Fibroblast of mammary gland (primary cell): Measurements from ENCODE around the gene TCP1.
"Not testable (repeated sequence)": the region's sequence is repeated elsewhere in the genome, so short reads cannot be mapped to it uniquely, and the experiment has no call there.

Experiments
- DNase-seq: peaks from one replicate; pipeline ENCODE4 v3.0.0-alpha.2; 2010; ENCODE audit warnings: low read depth
- H3K4me3 ChIP-seq: 2 replicates; pipeline ENCODE4 v1.5.1; 2011; ENCODE audit warnings: low read depth, mild to moderate bottlenecking, low read length, moderate library complexity; ENCODE audit not compliant: control insufficient read depth
- CTCF ChIP-seq: conservative IDR thresholded peaks from 2 replicates; pipeline ENCODE4 v1.5.1; 2011; ENCODE audit warnings: low read depth, low read length, inconsistent platforms; ENCODE audit not compliant: control insufficient read depth, insufficient read depth

The TCP1 gene

GRCh38 chr6:159739341-159739740 is 50.1 kb downstream of the TCP1 start:
- no peak for TF ChIP-seq CTCF

GRCh38 chr6:159736908-159737307 is 52.5 kb downstream of the TCP1 start:
- no peak overlapping the region for H3K4me3 ChIP-seq
- TF ChIP-seq CTCF = no peak
- DNase-seq = no peak

More at GRCh38 chr6:159739341-159739740, 50.1 kb downstream of the TCP1 start:
- H3K4me3 ChIP-seq = no peak overlapping the region
- no peak for DNase-seq

GRCh38 chr6:159733395-159733794 is 56.0 kb downstream of the TCP1 start:
- not testable (repeated sequence) for DNase-seq, H3K4me3 ChIP-seq

GRCh38 chr6:159732550-159732949 is 56.9 kb downstream of the TCP1 start:
- not testable (repeated sequence) for H3K4me3 ChIP-seq

GRCh38 chr6:159730332-159730676 is 59.1 kb downstream of the TCP1 start:
- H3K4me3 ChIP-seq = peak overlapping the region; percentile 91
- TF ChIP-seq CTCF = no peak

More at GRCh38 chr6:159732550-159732949, 56.9 kb downstream of the TCP1 start:
- not testable (repeated sequence) for DNase-seq

GRCh38 chr6:159729598-159730331 is 59.6 kb downstream of the TCP1 start:
- no peak for TF ChIP-seq CTCF
- DNase-seq = peak; percentile 45
- H3K4me3 ChIP-seq = peak overlapping the region; percentile 91

More at GRCh38 chr6:159730332-159730676, 59.1 kb downstream of the TCP1 start:
- DNase-seq = no peak

- H3K4me3 ChIP-seq = peak overlapping the region; percentile 91
- peak; percentile 22 for DNase-seq
- no peak for TF ChIP-seq CTCF
Measured at GRCh38 chr6:159728531-159728964, 60.9 kb downstream of the TCP1 start.
